Right lobe of liver (tissue), 6 donors: ENCODE measurements around the gene CYP19A1. TPM values are rescaled to one million over a fixed set of nuclear protein-coding genes. Genes with fewer than 3 reads are reported as not detected.
"Not testable (repeated sequence)": the region's sequence is repeated elsewhere in the genome, so short reads cannot be mapped to it uniquely, and the experiment has no call there.

Experiments used
- ATAC-seq, 4 donors: fragments of 200-7000 bp; cut with Tn5 transposase; one replicate each; pipeline ENCODE4 v1.9.1; 2020; ENCODE audit warnings: mild to moderate bottlenecking in 4 of 4, moderate library complexity in 4 of 4
- DNase-seq, 3 donors: peaks; one replicate each; pipeline ENCODE4 v3.0.0-alpha.2; 2020
- H3K27ac ChIP-seq, 3 donors: fragments of 200-600 bp; one replicate each; pipeline ENCODE4 v1.8.0; 2022
- H3K27me3 ChIP-seq, 2 donors: fragments of 200-600 bp; one replicate each; pipeline ENCODE4 v1.8.0; 2022
- H3K36me3 ChIP-seq, 4 donors: fragments of 200-600 bp; sonication (generic) in 1 of 4; one replicate each; pipeline versions ENCODE4 v1.5.1 to v1.8.0; 2017 to 2022; ENCODE audit warnings: control low read depth in 1 of 4
- H3K4me1 ChIP-seq, 4 donors: fragments of 200-600 bp; sonication (generic) in 1 of 4; one replicate each; pipeline versions ENCODE4 v1.5.1 to v1.8.0; 2017 to 2022; ENCODE audit warnings: control low read depth in 1 of 4
- H3K4me3 ChIP-seq, 3 donors: fragments of 200-600 bp; one replicate each; pipeline ENCODE4 v1.8.0; 2022
- H3K9me3 ChIP-seq, 4 donors: fragments of 200-600 bp; sonication (generic) in 1 of 4; one replicate each; pipeline versions ENCODE4 v1.5.1 to v1.8.0; 2017 to 2022; ENCODE audit warnings: control low read depth in 1 of 4
- CTCF ChIP-seq, 4 donors: fragments of 200-600 bp in 3 of 4; fragments of 450-650 bp in 1 of 4; IDR thresholded peaks; one replicate each; pipeline versions ENCODE4 v1.5.1 to v1.8.0; 2016 to 2022; ENCODE audit warnings: antibody characterized with exemption in 4 of 4, mild to moderate bottlenecking in 2 of 4
- POLR2A ChIP-seq: fragments of 450-650 bp; IDR thresholded peaks from one replicate; pipeline ENCODE4 v1.6.1; 2017; ENCODE audit warnings: antibody characterized with exemption, mild to moderate bottlenecking
- WGBS: methylation state at CpG from one replicate; pipeline ENCODE4 v1.1.6; 2018; ENCODE audit warnings: low coverage, low lambda C conversion rate; ENCODE audit not compliant: insufficient coverage; ENCODE audit errors: missing lambda C conversion rate; 5-methylcytosine and 5-hydroxymethylcytosine counted together
- intact Hi-C, 2 donors: fragments of 100-400 bp; cut with DNase I; formaldehyde crosslinking; loops; one replicate each; pipeline versions ENCODE4 v1.11.2 to v1.14.1; 2022
- total RNA-seq, 6 experiments: library from RNA; depleted of rRNA in 2 of 6; stranded (reverse); fragments of >200 nt in 2 of 6; fragmentation: NEBNext Ultra II Directional in 3 of 6; extraction: Animal tissue kit (Norgen Biotek cat#: 25700) in 3 of 6; gene quantifications; one replicate each; pipeline versions ENCODE4 v1.1.0 to v1.2.4, GENCODE V29; 2016 to 2023
- donor health status: DM: no; HTN: yes; CAD: no.
- donor health status: DM: no; HTN: no; CAD: no.
- donor health status: DM: no; HTN: no; CAD: no.
- donor health status: DM: no; HTN: yes; CAD: no.
- donor health status: DM: no; HTN: yes; CAD: no.

The CYP19A1 gene
- total RNA-seq, 6 experiments from 2014 or later: not detected

GRCh38 chr15:51283026-51283425 is 55.4 kb downstream of the CYP19A1 start:
- TF ChIP-seq POLR2A: no peak
- TF ChIP-seq CTCF (IDR thresholded peaks at IDR 0.05): no peak
- WGBS: 49% methylated on average over 6 of the region's 6 CpGs
- no peak overlapping the region for H3K27ac ChIP-seq
- no peaks in the 10 kb centered on the region for H3K9me3 ChIP-seq
- intact Hi-C loops: loop anchor here (10.0 kb wide), 2 partner anchors 92 to 102 kb away; no protein-coding TSS in a partner anchor
- no peak overlapping the region for H3K4me3 ChIP-seq
- DNase-seq (no peak), ATAC-seq (no peak)
- H3K4me1 ChIP-seq: no peaks in the 10 kb centered on the region
- no peaks in the 10 kb centered on the region for H3K36me3 ChIP-seq
- no peaks in the 10 kb centered on the region for H3K27me3 ChIP-seq

DNA sequence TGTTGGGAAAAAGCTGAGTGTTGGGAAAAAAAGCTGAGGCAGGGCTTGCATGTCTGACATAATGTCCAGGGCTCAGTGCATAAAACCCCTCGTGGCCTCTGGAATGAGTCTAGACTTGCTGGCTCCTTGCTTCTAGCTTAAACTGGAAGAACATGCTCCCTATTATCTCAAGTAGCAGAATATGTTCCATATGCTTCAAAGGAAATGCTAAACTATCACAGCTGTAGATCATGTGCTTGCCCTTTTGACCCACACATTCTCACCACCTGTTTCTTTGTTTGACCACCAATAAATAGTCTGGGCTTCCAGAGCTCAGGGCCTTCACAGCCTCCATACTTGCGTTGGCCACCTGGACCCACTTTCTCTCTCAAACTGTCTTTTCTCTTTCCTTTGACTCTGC is 56.2 kb downstream of the CYP19A1 start:
- intact Hi-C loops: loop anchor here (10.0 kb wide), 2 partner anchors 93 to 103 kb away; no protein-coding TSS in a partner anchor
- not testable (repeated sequence) for DNase-seq

DNA sequence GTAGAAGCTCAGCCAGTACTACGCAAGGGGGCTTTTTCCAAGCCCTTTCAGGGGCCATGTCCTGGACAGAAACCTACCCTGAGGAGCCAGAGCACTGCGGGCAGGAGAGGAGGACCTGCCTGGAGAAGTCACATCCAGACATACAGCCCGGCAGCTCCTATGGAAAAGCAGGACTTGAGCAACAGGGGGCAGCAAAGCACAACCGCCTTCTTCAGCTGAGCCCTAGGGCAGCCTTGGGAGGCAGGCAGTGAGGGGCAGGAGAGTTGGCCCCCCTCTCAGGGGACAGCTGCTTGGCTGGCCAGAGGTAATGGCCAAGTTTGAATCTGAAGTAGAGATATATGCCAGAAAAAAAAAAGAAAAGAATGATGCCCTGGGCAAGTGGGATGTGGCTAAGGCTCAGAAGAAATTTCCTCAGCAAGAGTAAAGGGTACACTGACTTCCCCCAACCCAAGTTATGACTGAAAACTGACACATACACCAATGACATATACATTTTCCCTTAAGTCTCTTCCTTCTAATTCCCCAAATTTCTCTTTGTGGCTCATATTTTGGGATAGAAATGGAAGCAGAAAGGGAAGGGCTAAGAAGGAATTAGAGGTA is 56.9 kb downstream of the CYP19A1 start:
- Histone ChIP-seq H3K9me3 (no peaks in the 10 kb centered on the region), H3K27ac (no peak overlapping the region), H3K36me3 (no peaks in the 10 kb centered on the region), H3K27me3 (no peaks in the 10 kb centered on the region), H3K4me3 (no peak overlapping the region), H3K4me1 (no peaks in the 10 kb centered on the region)
- ATAC-seq (peak; percentile 76 to 93 (median 89)), DNase-seq (peak; percentile 51 to 67 (median 65))
- intact Hi-C loops: loop anchor here (10.0 kb wide), 2 partner anchors 93 to 103 kb away; no protein-coding TSS in a partner anchor
- TF ChIP-seq POLR2A: no peak
- TF ChIP-seq CTCF (IDR thresholded peaks at IDR 0.05): peak; percentile 45 to 69 (median 56)
- WGBS: 44% methylated on average over 4 of the region's 4 CpGs

More for the DNA sequence above, 56.2 kb downstream of the CYP19A1 start:
- ATAC-seq, H3K4me1 ChIP-seq, H3K36me3 ChIP-seq, H3K4me3 ChIP-seq, H3K27me3 ChIP-seq, H3K27ac ChIP-seq, H3K9me3 ChIP-seq: not testable (repeated sequence)
- 44% methylated on average over 2 of the region's 2 CpGs for WGBS

GRCh38 chr15:51280838-51281237 is 57.6 kb downstream of the CYP19A1 start:
- Histone ChIP-seq H3K27ac (no peak overlapping the region), H3K4me1 (no peaks in the 10 kb centered on the region), H3K9me3 (no peaks in the 10 kb centered on the region), H3K4me3 (no peak overlapping the region), H3K36me3 (no peaks in the 10 kb centered on the region), H3K27me3 (no peaks in the 10 kb centered on the region)
- WGBS: 33% methylated on average over 1 of the region's 4 CpGs
- ATAC-seq: no peak
- DNase-seq: no peak
- TF ChIP-seq POLR2A (no peak), CTCF (IDR thresholded peaks at IDR 0.05) (no peak)
- intact Hi-C loops: loop anchor here (10.0 kb wide), 2 partner anchors 94 to 104 kb away; no protein-coding TSS in a partner anchor

DNA sequence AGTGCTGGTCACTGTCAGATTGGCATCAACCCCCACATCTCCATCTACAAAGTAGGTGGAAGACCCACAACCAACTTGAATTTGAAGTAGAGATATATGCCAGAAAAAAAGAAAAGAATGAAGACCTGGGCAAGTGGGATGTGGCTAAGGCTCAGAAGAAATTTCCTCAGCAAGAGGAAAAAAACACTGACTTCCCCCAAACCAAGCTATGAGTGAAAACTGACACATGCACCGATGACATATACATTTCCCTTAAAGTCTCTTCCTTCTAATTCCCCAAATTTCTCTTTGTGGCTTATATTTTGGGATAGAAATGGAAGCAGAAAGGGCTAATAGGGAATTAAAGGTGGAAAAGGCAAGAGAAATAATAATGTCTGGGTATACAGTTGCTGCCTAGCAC is 59.0 kb downstream of the CYP19A1 start:
- DNase-seq (no peak), ATAC-seq (no peak)
- TF ChIP-seq CTCF (IDR thresholded peaks at IDR 0.05) (no peak), POLR2A (no peak)
- no peaks in the 10 kb centered on the region for H3K9me3 ChIP-seq
- H3K27me3 ChIP-seq: no peaks in the 10 kb centered on the region
- H3K4me3 ChIP-seq: no peak overlapping the region
- intact Hi-C loops: no loop called here
- no peaks in the 10 kb centered on the region for H3K36me3 ChIP-seq
- no peaks in the 10 kb centered on the region for H3K4me1 ChIP-seq
- no peak overlapping the region for H3K27ac ChIP-seq
- 64% methylated on average over 1 of the region's 1 CpG for WGBS
